ENCODE results near the gene PLAAT2.
"Not testable (repeated sequence)": the region's sequence is repeated elsewhere in the genome, so short reads cannot be mapped to it uniquely, and the experiment has no call there.

Gene PLAAT2

GRCh38 chr11:63531074-63531792, 31.9 kb downstream of the PLAAT2 start:
- H3K36me3 ChIP-seq (replicated peaks); H3K4me3 ChIP-seq; H3K9me3 ChIP-seq; H3K27me3 ChIP-seq (ENCODE audit: low read depth): not testable (repeated sequence)
- peaks cover 64% of the 10 kb centered on the region for H3K4me1 ChIP-seq
- DNase-seq (ENCODE audit: low spot score in 2 of 2) = peak; percentile 76 to 77
- in situ Hi-C loops (cut with MboI; ENCODE audit: low sequenced_read_pairs) = loop anchor here (5.0 kb wide), 1 partner anchor 81 kb away; the partner anchor contains the start of gene PLAAT3

DNA sequence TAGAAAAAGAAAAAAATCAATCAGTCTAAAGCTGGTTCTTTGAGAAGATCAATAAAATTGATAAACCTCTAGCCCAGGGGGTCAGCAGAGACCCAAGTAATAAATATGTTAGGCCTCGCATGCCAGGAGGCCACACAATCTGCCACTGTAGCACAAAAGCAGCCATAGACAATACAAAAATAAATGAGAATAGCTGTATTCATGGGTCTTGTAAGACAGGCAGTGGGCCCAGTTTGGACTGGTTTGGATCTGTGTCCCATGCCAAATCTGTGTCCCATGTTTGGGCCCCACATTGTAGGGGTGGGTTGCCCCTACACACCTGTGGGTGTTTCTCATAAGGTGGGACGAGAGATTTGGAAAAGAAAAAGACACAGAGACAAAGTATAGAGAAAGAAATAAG, 33.2 kb downstream of the PLAAT2 start:
- in situ Hi-C loops (cut with MboI; ENCODE audit: low sequenced_read_pairs) = loop anchor here (5.0 kb wide), 1 partner anchor 82 kb away; the partner anchor contains the start of gene PLAAT3
- H3K4me3 ChIP-seq = peak overlapping the region; percentile 2
- H3K9me3 ChIP-seq = no peaks in the 10 kb centered on the region
- DNase-seq (ENCODE audit: low spot score in 2 of 2) = peak; percentile 77 to 83
- H3K36me3 ChIP-seq (replicated peaks) = no peaks in the 10 kb centered on the region
- H3K27me3 ChIP-seq (ENCODE audit: low read depth) = no peaks in the 10 kb centered on the region
- H3K4me1 ChIP-seq = peaks cover 64% of the 10 kb centered on the region

DNA sequence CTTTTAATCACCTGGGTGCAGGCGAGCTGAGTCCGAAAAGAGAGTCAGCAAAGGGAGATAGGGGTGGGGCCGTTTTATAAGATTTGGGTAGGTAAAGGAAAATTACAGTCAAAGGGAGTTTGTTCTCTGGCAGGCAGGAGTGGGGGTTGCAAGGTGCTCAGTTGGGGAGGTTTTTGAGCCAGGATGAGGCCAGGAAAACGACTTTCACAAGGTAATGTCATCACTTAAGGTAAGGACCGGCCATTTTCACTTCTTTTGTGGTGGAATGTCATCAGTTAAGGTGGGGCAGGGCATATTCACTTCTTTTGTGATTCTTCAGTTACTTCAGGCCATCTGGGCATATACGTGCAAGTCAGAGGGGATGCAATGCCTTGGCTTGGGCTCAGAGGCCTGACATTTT, 33.8 kb downstream of the PLAAT2 start:
- Histone ChIP-seq H3K4me3 (peak overlapping the region; percentile 2; the same call in 1 of the 2 replicates), H3K4me1 (peaks cover 61% of the 10 kb centered on the region)
- in situ Hi-C loops (cut with MboI; ENCODE audit: low sequenced_read_pairs); H3K36me3 ChIP-seq (replicated peaks); H3K27me3 ChIP-seq (ENCODE audit: low read depth); H3K9me3 ChIP-seq; DNase-seq (ENCODE audit: low spot score in 2 of 2): not testable (repeated sequence)

DNA sequence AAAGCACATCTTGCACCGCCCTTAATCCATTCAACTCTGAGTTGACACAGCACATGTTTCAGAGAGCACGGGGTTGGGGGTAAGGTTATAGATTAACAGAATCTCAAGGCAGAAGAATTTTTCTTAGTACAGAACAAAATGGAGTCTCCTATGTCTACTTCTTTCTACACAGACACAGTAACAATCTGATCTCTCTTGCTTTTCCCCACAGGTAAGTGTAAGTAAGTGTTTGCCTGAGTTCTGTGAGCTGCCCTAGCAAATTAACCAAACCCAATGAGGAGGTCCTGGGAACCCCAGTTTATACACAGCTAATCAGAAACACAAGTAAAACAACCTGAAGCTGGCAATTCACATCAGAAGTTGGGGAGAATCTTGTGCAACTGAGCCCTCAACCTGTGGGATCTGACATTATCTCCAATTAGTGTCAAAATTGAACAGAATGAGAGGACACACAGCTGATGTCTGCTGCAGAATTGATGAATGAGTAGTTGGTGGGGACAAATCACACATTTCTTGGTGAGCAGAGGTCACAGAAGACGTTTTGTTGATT, 34.4 kb downstream of the PLAAT2 start:
- H3K36me3 ChIP-seq (replicated peaks); in situ Hi-C loops (cut with MboI; ENCODE audit: low sequenced_read_pairs); H3K27me3 ChIP-seq (ENCODE audit: low read depth); DNase-seq (ENCODE audit: low spot score in 2 of 2); H3K4me3 ChIP-seq; H3K9me3 ChIP-seq: not testable (repeated sequence)
- peaks cover 56% of the 10 kb centered on the region for H3K4me1 ChIP-seq

GRCh38 chr11:63528156-63528555, 35.0 kb downstream of the PLAAT2 start:
- H3K4me1 ChIP-seq = peaks cover 49% of the 10 kb centered on the region
- in situ Hi-C loops (cut with MboI; ENCODE audit: low sequenced_read_pairs); H3K36me3 ChIP-seq (replicated peaks); H3K27me3 ChIP-seq (ENCODE audit: low read depth); H3K4me3 ChIP-seq: not testable (repeated sequence)
- H3K9me3 ChIP-seq = peaks cover 11% of the 10 kb centered on the region
- DNase-seq (ENCODE audit: low spot score in 2 of 2) = peak in 1 of 2 experiments; percentile 66

DNA sequence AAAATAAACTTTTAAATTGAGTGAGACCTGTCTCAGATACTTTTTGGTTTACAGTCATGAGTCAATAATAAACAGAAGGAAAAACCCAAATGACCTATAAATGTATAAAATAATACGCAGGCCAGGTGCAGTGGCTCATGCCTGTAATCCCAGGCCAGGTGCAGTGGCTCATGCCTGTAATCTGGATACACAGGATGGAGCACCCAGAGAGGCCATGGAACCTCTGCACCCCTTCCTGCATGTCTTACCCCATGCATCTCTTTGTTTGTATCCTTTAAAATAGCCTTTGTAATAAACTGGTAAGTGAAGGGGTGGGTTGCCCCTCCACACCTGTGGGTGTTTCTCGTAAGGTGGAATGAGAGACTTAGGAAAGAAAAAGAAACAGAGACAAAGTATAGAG, 35.5 kb downstream of the PLAAT2 start:
- DNase-seq (ENCODE audit: low spot score in 2 of 2) = peak in 1 of 2 experiments; percentile 31
- Histone ChIP-seq H3K36me3 (replicated peaks) (no peaks in the 10 kb centered on the region), H3K27me3 (ENCODE audit: low read depth) (no peaks in the 10 kb centered on the region), H3K4me3 (0 out of 2 replicates have a peak overlapping the region, but pooled peaks have one; percentile 2), H3K9me3 (peaks cover 11% of the 10 kb centered on the region), H3K4me1 (peaks cover 44% of the 10 kb centered on the region)
- in situ Hi-C loops (cut with MboI; ENCODE audit: low sequenced_read_pairs) = no loop called here

DNA sequence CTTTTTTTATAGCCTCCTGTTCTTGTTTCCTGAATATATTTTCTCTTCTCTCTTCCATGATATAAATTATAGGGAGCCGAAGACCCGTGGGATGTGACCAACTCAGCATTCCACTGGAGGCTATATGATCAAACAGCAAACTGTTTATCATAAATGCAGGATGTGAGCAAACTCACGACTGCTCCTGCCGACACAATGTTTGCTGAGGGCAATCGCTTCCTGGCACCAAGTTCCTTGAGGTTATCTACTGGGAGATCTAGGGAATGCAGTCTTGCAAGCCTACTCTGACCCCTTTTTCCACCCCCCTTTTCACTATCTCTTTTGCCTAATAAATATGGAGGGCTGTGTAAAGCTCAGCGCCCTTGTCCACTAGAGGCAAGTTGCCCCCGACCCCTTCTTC, 40.0 kb downstream of the PLAAT2 start:
- no peaks in the 10 kb centered on the region for H3K27me3 ChIP-seq (ENCODE audit: low read depth)
- H3K4me1 ChIP-seq = peaks cover 14% of the 10 kb centered on the region
- in situ Hi-C loops (cut with MboI; ENCODE audit: low sequenced_read_pairs) = no loop called here
- no peaks in the 10 kb centered on the region for H3K36me3 ChIP-seq (replicated peaks)
- no peak for DNase-seq (ENCODE audit: low spot score in 2 of 2)
- H3K9me3 ChIP-seq = peaks cover 14% of the 10 kb centered on the region
- H3K4me3 ChIP-seq = no peak overlapping the region

- Histone ChIP-seq H3K27me3 (ENCODE audit: low read depth) (no peaks in the 10 kb centered on the region), H3K4me1 (peaks cover 5% of the 10 kb centered on the region), H3K36me3 (replicated peaks) (no peaks in the 10 kb centered on the region), H3K4me3 (no peak overlapping the region), H3K9me3 (peaks cover 14% of the 10 kb centered on the region)
- DNase-seq (ENCODE audit: low spot score in 2 of 2) = no peak
- in situ Hi-C loops (cut with MboI; ENCODE audit: low sequenced_read_pairs) = no loop called here
Measured at GRCh38 chr11:63521896-63522295, 41.3 kb downstream of the PLAAT2 start.

GRCh38 chr11:63520606-63521170, 42.5 kb downstream of the PLAAT2 start:
- no peak for DNase-seq (ENCODE audit: low spot score in 2 of 2)
- Histone ChIP-seq H3K4me1 (peaks cover 5% of the 10 kb centered on the region), H3K9me3 (peaks cover 14% of the 10 kb centered on the region), H3K36me3 (replicated peaks) (no peaks in the 10 kb centered on the region), H3K27me3 (ENCODE audit: low read depth) (no peaks in the 10 kb centered on the region), H3K4me3 (no peak overlapping the region)
- in situ Hi-C loops (cut with MboI; ENCODE audit: low sequenced_read_pairs) = no loop called here

- in situ Hi-C loops (cut with MboI; ENCODE audit: low sequenced_read_pairs) = no loop called here
- H3K4me1 ChIP-seq = peaks cover 5% of the 10 kb centered on the region
- no peaks in the 10 kb centered on the region for H3K27me3 ChIP-seq (ENCODE audit: low read depth)
- no peak overlapping the region for H3K4me3 ChIP-seq
- peak in 1 of 2 experiments; percentile 19 for DNase-seq (ENCODE audit: low spot score in 2 of 2)
- 0 out of 2 replicates have a peak, but pooled peaks cover 3% of the 10 kb centered on the region for H3K9me3 ChIP-seq
- H3K36me3 ChIP-seq (replicated peaks) = no peaks in the 10 kb centered on the region
Measured at GRCh38 chr11:63518548-63518947, 44.6 kb downstream of the PLAAT2 start.

GRCh38 chr11:63517156-63517555, 46.0 kb downstream of the PLAAT2 start:
- in situ Hi-C loops (cut with MboI; ENCODE audit: low sequenced_read_pairs) = no loop called here
- DNase-seq (ENCODE audit: low spot score in 2 of 2) = no peak
- no peak overlapping the region for H3K4me3 ChIP-seq

GRCh38 chr11:63516109-63516508, 47.1 kb downstream of the PLAAT2 start:
- Histone ChIP-seq H3K9me3 (0 out of 2 replicates have a peak, but pooled peaks cover 3% of the 10 kb centered on the region), H3K27me3 (ENCODE audit: low read depth) (no peaks in the 10 kb centered on the region), H3K36me3 (replicated peaks) (no peaks in the 10 kb centered on the region), H3K4me1 (peaks cover 5% of the 10 kb centered on the region), H3K4me3 (no peak overlapping the region)
- in situ Hi-C loops (cut with MboI; ENCODE audit: low sequenced_read_pairs) = no loop called here
- DNase-seq (ENCODE audit: low spot score in 2 of 2) = no peak

More at GRCh38 chr11:63517156-63517555, 46.0 kb downstream of the PLAAT2 start:
- no peaks in the 10 kb centered on the region for H3K36me3 ChIP-seq (replicated peaks)
- peaks cover 5% of the 10 kb centered on the region for H3K4me1 ChIP-seq
- H3K27me3 ChIP-seq (ENCODE audit: low read depth) = no peaks in the 10 kb centered on the region
- H3K9me3 ChIP-seq = 0 out of 2 replicates have a peak, but pooled peaks cover 3% of the 10 kb centered on the region

DNA sequence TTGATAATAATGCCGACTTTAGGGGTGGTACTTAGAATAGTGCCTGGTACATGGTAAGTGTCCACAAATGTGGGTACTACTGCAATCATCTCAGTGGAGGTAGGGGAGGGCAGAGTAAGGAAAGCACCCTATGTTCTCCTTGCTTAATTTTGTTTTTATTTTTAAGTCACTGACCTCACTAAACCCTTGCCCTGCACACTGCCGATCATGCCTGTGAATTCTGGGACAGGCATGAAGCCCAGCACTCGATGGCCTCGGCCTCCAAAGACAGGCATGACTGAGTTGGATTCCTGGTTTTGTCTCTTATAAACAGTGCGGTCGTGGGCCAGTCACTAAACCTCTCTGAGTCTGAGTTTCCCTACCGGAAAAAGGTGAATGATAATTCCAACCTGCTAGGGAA, 50.4 kb downstream of the PLAAT2 start:
- DNase-seq (ENCODE audit: low spot score in 2 of 2) = no peak
- Histone ChIP-seq H3K36me3 (replicated peaks) (no peaks in the 10 kb centered on the region), H3K4me3 (no peak overlapping the region), H3K9me3 (no peaks in the 10 kb centered on the region; the same call in 1 of the 2 replicates), H3K27me3 (ENCODE audit: low read depth) (no peaks in the 10 kb centered on the region), H3K4me1 (no peaks in the 10 kb centered on the region)
- in situ Hi-C loops (cut with MboI; ENCODE audit: low sequenced_read_pairs) = no loop called here

Data from HAP-1 (cell line).